ENCODE measurements around the gene GRK5.

DNA sequence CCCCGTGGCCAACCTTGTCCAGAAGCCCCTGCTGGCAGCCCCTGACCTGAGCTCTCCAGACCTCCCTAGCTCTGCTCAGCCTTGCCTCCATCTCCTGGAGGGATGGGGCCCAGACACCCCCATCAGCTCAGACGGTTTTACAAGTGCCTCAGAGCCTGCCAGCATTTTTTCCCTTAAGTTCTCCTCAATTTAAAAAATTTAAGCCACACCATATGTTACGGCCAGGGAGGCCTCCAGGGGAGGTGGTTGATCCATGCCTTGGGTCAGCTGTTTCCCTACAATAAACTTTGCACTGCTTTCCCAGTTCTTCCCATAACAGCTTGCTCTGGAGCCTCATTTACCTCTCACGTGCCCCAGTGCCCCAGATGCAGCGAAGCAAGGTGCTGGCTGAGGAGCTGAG, 191.6 kb downstream of the GRK5 start:
- TF ChIP-seq CREB1 (CRISPR knock-in tag; IDR thresholded peaks at IDR 0.05) (no peak), NR2C2 (CRISPR knock-in tag; IDR thresholded peaks at IDR 0.05) (no peak)
- TF ChIP-seq, protein P1, sequence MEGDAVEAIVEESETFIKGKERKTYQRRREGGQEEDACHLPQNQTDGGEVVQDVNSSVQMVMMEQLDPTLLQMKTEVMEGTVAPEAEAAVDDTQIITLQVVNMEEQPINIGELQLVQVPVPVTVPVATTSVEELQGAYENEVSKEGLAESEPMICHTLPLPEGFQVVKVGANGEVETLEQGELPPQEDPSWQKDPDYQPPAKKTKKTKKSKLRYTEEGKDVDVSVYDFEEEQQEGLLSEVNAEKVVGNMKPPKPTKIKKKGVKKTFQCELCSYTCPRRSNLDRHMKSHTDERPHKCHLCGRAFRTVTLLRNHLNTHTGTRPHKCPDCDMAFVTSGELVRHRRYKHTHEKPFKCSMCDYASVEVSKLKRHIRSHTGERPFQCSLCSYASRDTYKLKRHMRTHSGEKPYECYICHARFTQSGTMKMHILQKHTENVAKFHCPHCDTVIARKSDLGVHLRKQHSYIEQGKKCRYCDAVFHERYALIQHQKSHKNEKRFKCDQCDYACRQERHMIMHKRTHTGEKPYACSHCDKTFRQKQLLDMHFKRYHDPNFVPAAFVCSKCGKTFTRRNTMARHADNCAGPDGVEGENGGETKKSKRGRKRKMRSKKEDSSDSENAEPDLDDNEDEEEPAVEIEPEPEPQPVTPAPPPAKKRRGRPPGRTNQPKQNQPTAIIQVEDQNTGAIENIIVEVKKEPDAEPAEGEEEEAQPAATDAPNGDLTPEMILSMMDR (IDR thresholded peaks at IDR 0.05) = no peak
